ENCODE data around the gene GFM2.

GFM2 gene

GRCh38 chr5:74767579-74767913 is 629 bp upstream of the GFM2 start:
- TF ChIP-seq CTCF (IDR thresholded peaks at IDR 0.05) = no peak
- no peak for DNase-seq
- Histone ChIP-seq H3K4me3 (peak overlapping the region; percentile 86 to 95), H3K27me3 (no peaks in the 10 kb centered on the region), H3K9me3 (no peaks in the 10 kb centered on the region), H3K4me1 (peaks cover 0 to 31% (median 21%) of the 10 kb centered on the region in 4 donors), H3K27ac (peak overlapping the region; percentile 81 to 84), H3K36me3 (peaks cover 25 to 44% (median 29%) of the 10 kb centered on the region in 3 donors)
- intact Hi-C loops (cut with DNase I; ENCODE audit: low total_unique reads) = no loop called here

- no peak for DNase-seq
Observed at GRCh38 chr5:74766418-74766848, 484 bp downstream of the GFM2 start.

GRCh38 chr5:74765929-74766328 is 988 bp downstream of the GFM2 start:
- Histone ChIP-seq H3K4me1 (peaks cover 0 to 31% (median 21%) of the 10 kb centered on the region in 4 donors), H3K4me3 (peak overlapping the region; percentile 86 to 95), H3K27me3 (no peaks in the 10 kb centered on the region), H3K9me3 (no peaks in the 10 kb centered on the region), H3K36me3 (peaks cover 11 to 28% (median 15%) of the 10 kb centered on the region in 3 donors), H3K27ac (peak overlapping the region in 1 of 2 donors; percentile 84)
- intact Hi-C loops (cut with DNase I; ENCODE audit: low total_unique reads) = no loop called here
- TF ChIP-seq CTCF (IDR thresholded peaks at IDR 0.05) = no peak
- DNase-seq = no peak

More at GRCh38 chr5:74766418-74766848, 484 bp downstream of the GFM2 start:
- H3K4me3 ChIP-seq = peak overlapping the region; percentile 86 to 95
- intact Hi-C loops (cut with DNase I; ENCODE audit: low total_unique reads) = no loop called here
- peaks cover 16 to 33% (median 20%) of the 10 kb centered on the region in 3 donors for H3K36me3 ChIP-seq
- TF ChIP-seq CTCF (IDR thresholded peaks at IDR 0.05) = peak; percentile 40 to 44
- peak overlapping the region; percentile 81 to 84 for H3K27ac ChIP-seq
- H3K9me3 ChIP-seq = no peaks in the 10 kb centered on the region
- H3K27me3 ChIP-seq = no peaks in the 10 kb centered on the region
- peaks cover 0 to 31% (median 21%) of the 10 kb centered on the region in 4 donors for H3K4me1 ChIP-seq

GRCh38 chr5:74765201-74765600 is 1.7 kb downstream of the GFM2 start:
- Histone ChIP-seq H3K27ac (no peak overlapping the region), H3K4me3 (peak overlapping the region; percentile 86 to 95), H3K36me3 (peaks cover 5 to 27% (median 7%) of the 10 kb centered on the region in 3 donors), H3K27me3 (no peaks in the 10 kb centered on the region), H3K4me1 (peaks cover 0 to 31% (median 21%) of the 10 kb centered on the region in 4 donors), H3K9me3 (no peaks in the 10 kb centered on the region)
- no peak for DNase-seq
- intact Hi-C loops (cut with DNase I; ENCODE audit: low total_unique reads) = no loop called here
- TF ChIP-seq CTCF (IDR thresholded peaks at IDR 0.05) = no peak

GRCh38 chr5:74763504-74763903 is 3.4 kb downstream of the GFM2 start:
- Histone ChIP-seq H3K27me3 (no peaks in the 10 kb centered on the region), H3K27ac (no peak overlapping the region), H3K9me3 (no peaks in the 10 kb centered on the region), H3K36me3 (peaks cover 2 to 18% (median 10%) of the 10 kb centered on the region in 3 donors), H3K4me3 (no peak overlapping the region), H3K4me1 (peaks cover 0 to 30% (median 20%) of the 10 kb centered on the region in 4 donors)
- no peak for TF ChIP-seq CTCF (IDR thresholded peaks at IDR 0.05)
- intact Hi-C loops (cut with DNase I; ENCODE audit: low total_unique reads) = loop anchor here (5.0 kb wide), 1 partner anchor 76 kb away; the partner anchor contains the start of gene HEXB
- no peak for DNase-seq

Measured in tibial artery (tissue), 4 donors.